HG03520 (cell line): ENCODE data around the gene PPP1R13L.

Source experiments
- ATAC-seq: cut with Tn5 transposase; IDR thresholded peaks from one replicate; pipeline ENCODE4 v1.9.1; 2021; ENCODE audit warnings: mild to moderate bottlenecking, moderate library complexity; ENCODE audit not compliant: unreplicated experiment

The PPP1R13L gene

GRCh38 chr19:45370410-45371204 lies 34.3 kb downstream of the PPP1R13L start, which contains the start of gene ERCC2:
Gene ERCC2 (minus strand): TSS chr19:45370573. CDS start chr19:45370540, 33 bp downstream.
- ATAC-seq = peak; percentile 94

- no peak for ATAC-seq
Measured at GRCh38 chr19:45368737-45369340, 36.0 kb downstream of the PPP1R13L start.

GRCh38 chr19:45368127-45368526 lies 36.7 kb downstream of the PPP1R13L start:
- ATAC-seq = no peak

GRCh38 chr19:45364696-45365095 lies 40.2 kb downstream of the PPP1R13L start:
- ATAC-seq = no peak

- ATAC-seq = no peak
Measured at GRCh38 chr19:45363861-45364459, 40.9 kb downstream of the PPP1R13L start.

- ATAC-seq = no peak
Measured at GRCh38 chr19:45362291-45362690, 42.6 kb downstream of the PPP1R13L start.

GRCh38 chr19:45361608-45362007 lies 43.3 kb downstream of the PPP1R13L start:
- no peak for ATAC-seq

- no peak for ATAC-seq
Measured at GRCh38 chr19:45358213-45358792, 46.6 kb downstream of the PPP1R13L start.

GRCh38 chr19:45357445-45357783 lies 47.5 kb downstream of the PPP1R13L start:
- no peak for ATAC-seq

- ATAC-seq = no peak
Measured at GRCh38 chr19:45356760-45357444, 48.0 kb downstream of the PPP1R13L start.

GRCh38 chr19:45355910-45356309 lies 49.0 kb downstream of the PPP1R13L start:
- no peak for ATAC-seq

GRCh38 chr19:45355402-45355801 lies 49.5 kb downstream of the PPP1R13L start:
- no peak for ATAC-seq

- ATAC-seq = no peak
Measured at GRCh38 chr19:45354241-45354842, 50.5 kb downstream of the PPP1R13L start.

GRCh38 chr19:45352914-45353796 lies 51.7 kb downstream of the PPP1R13L start:
- ATAC-seq = no peak

- no peak for ATAC-seq
Measured at GRCh38 chr19:45352471-45352870, 52.4 kb downstream of the PPP1R13L start.

GRCh38 chr19:45352062-45352461 lies 52.8 kb downstream of the PPP1R13L start:
- no peak for ATAC-seq

- no peak for ATAC-seq
Measured at GRCh38 chr19:45351401-45351952, 53.4 kb downstream of the PPP1R13L start.

GRCh38 chr19:45350477-45351058 lies 54.3 kb downstream of the PPP1R13L start:
- ATAC-seq = no peak

- ATAC-seq = no peak
Measured at GRCh38 chr19:45349430-45349941, 55.4 kb downstream of the PPP1R13L start.
